NCI-H187 treated with DMSO at 0.1 percent for 48 hours (cell line): Measurements from ENCODE around the gene CABP1.

Experiments used
- DNase-seq: peaks from one replicate; lab custom pipeline; 2025; lab: John Stamatoyannopoulos, UW

The CABP1 gene

GRCh38 chr12:120631097-120631496 lies 9.3 kb upstream of the CABP1 start:
- DNase-seq = no peak

- no peak for DNase-seq
Observed at GRCh38 chr12:120640861-120641833, 721 bp downstream of the CABP1 start.

- DNase-seq = no peak
Observed at GRCh38 chr12:120642121-120642520, 1.7 kb downstream of the CABP1 start.

GRCh38 chr12:120642826-120643225 lies 2.4 kb downstream of the CABP1 start:
- no peak for DNase-seq

- DNase-seq = no peak
Observed at GRCh38 chr12:120643574-120643973, 3.1 kb downstream of the CABP1 start.

- DNase-seq = no peak
Observed at GRCh38 chr12:120646044-120646443, 5.6 kb downstream of the CABP1 start.

GRCh38 chr12:120647375-120647755 lies 6.9 kb downstream of the CABP1 start:
- DNase-seq = no peak

- DNase-seq = no peak
Observed at GRCh38 chr12:120649442-120650232, 9.2 kb downstream of the CABP1 start.

- DNase-seq = no peak
Observed at GRCh38 chr12:120650233-120650690, 9.8 kb downstream of the CABP1 start.

GRCh38 chr12:120651821-120652220 lies 11.4 kb downstream of the CABP1 start:
- no peak for DNase-seq

GRCh38 chr12:120652656-120653435 lies 12.4 kb downstream of the CABP1 start:
- no peak for DNase-seq

GRCh38 chr12:120653611-120654010 lies 13.2 kb downstream of the CABP1 start:
- no peak for DNase-seq

GRCh38 chr12:120654656-120655055 lies 14.2 kb downstream of the CABP1 start:
- no peak for DNase-seq

GRCh38 chr12:120656008-120656407 lies 15.6 kb downstream of the CABP1 start:
- DNase-seq = no peak

GRCh38 chr12:120658286-120659150 lies 18.1 kb downstream of the CABP1 start:
- no peak for DNase-seq

GRCh38 chr12:120659151-120659525 lies 18.7 kb downstream of the CABP1 start:
- DNase-seq = no peak

- no peak for DNase-seq
Observed at GRCh38 chr12:120661432-120661831, 21.0 kb downstream of the CABP1 start.

GRCh38 chr12:120662879-120663278 lies 22.5 kb downstream of the CABP1 start:
- no peak for DNase-seq

- no peak for DNase-seq
Observed at GRCh38 chr12:120663741-120664140, 23.3 kb downstream of the CABP1 start.

GRCh38 chr12:120666571-120667390 lies 26.4 kb downstream of the CABP1 start:
- DNase-seq = no peak
